DND-41 (cell line): ENCODE data around the gene MYEF2.

Source experiments
- EZH2 ChIP-seq: IDR thresholded peaks from 3 replicates; pipeline ENCODE4 v1.6.1; 2012; ENCODE audit warnings: borderline replicate concordance, low read depth, mild to moderate bottlenecking, moderate library complexity, low read length, inconsistent platforms; ENCODE audit not compliant: severe bottlenecking
- TF ChIP-seq, protein P1 (sequence below): IDR thresholded peaks from 2 replicates; pipeline ENCODE4 v1.5.1; 2012; ENCODE audit warnings: borderline replicate concordance, low read length, moderate library complexity, mild to moderate bottlenecking; ENCODE audit not compliant: poor library complexity, severe bottlenecking; ENCODE audit errors: extremely low read depth

DNA sequence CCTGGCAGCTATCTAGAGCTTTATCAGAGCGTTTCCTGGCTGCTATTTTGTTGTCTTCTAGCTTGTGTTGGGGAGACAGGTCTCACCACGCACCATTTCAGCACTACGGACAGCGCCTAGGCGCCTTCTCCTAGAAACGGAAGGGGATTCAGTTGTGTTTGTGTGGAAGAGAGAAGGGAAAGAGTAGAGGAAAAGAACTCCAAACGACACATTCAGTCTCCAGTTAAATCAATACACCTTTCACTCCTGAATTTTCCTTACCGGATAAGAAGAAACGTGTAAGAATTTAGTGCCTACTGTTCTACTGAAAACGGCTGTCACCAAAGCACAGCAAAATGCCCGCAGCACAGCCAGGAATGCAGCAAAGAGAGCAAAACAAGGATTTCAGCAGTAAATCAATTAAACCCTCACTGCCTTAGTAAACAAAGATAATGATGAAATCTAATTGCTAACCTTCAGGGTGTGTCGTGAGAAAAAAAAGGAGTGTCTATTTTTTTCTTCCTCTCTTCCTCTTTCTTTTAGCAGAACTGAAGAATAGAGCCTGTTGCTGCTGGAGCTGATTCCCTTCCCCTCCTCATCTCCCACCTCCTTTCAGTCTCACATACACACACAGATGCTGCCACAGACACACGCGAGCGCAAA is 13.0 kb upstream of the MYEF2 start:
- TF ChIP-seq, protein P1, sequence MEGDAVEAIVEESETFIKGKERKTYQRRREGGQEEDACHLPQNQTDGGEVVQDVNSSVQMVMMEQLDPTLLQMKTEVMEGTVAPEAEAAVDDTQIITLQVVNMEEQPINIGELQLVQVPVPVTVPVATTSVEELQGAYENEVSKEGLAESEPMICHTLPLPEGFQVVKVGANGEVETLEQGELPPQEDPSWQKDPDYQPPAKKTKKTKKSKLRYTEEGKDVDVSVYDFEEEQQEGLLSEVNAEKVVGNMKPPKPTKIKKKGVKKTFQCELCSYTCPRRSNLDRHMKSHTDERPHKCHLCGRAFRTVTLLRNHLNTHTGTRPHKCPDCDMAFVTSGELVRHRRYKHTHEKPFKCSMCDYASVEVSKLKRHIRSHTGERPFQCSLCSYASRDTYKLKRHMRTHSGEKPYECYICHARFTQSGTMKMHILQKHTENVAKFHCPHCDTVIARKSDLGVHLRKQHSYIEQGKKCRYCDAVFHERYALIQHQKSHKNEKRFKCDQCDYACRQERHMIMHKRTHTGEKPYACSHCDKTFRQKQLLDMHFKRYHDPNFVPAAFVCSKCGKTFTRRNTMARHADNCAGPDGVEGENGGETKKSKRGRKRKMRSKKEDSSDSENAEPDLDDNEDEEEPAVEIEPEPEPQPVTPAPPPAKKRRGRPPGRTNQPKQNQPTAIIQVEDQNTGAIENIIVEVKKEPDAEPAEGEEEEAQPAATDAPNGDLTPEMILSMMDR: no peak
- TF ChIP-seq EZH2: no peak
